HEK293T (cell line): ENCODE results near the gene PRKAG2.

Experiments used
- ARNT ChIP-seq: fragments of 450-650 bp; IDR thresholded peaks from 2 replicates; pipeline ENCODE4 v1.6.1; 2017; ENCODE audit warnings: mild to moderate bottlenecking
- ELF4 ChIP-seq: fragments of 450-650 bp; IDR thresholded peaks from 2 replicates; pipeline ENCODE4 v1.6.1; 2017; ENCODE audit warnings: antibody characterized with exemption
- FOXA1 ChIP-seq: fragments of 450-650 bp; IDR thresholded peaks from 2 replicates; pipeline ENCODE4 v1.6.1; 2016; ENCODE audit warnings: mild to moderate bottlenecking
- FOXM1 ChIP-seq: fragments of 450-650 bp; IDR thresholded peaks from 2 replicates; pipeline ENCODE4 v1.6.1; 2017; ENCODE audit warnings: mild to moderate bottlenecking, borderline replicate concordance
- HDGF ChIP-seq: fragments of 450-650 bp; IDR thresholded peaks from 2 replicates; pipeline ENCODE4 v1.6.1; 2017; ENCODE audit warnings: antibody characterized with exemption, borderline replicate concordance
- L3MBTL2 ChIP-seq: fragments of 450-650 bp; conservative IDR thresholded peaks from 2 replicates; pipeline ENCODE4 v1.6.1; 2016; ENCODE audit warnings: mild to moderate bottlenecking
- NFRKB ChIP-seq: fragments of 450-650 bp; IDR thresholded peaks from 2 replicates; pipeline ENCODE4 v1.6.1; 2016; ENCODE audit warnings: mild to moderate bottlenecking, moderate library complexity
- SP1 ChIP-seq: fragments of 450-650 bp; IDR thresholded peaks from 2 replicates; pipeline ENCODE4 v1.6.1; 2017
- TARDBP ChIP-seq: fragments of 450-650 bp; IDR thresholded peaks from 2 replicates; pipeline ENCODE4 v1.6.1; 2016
- ZNF384 ChIP-seq: fragments of 450-650 bp; IDR thresholded peaks from 2 replicates; pipeline ENCODE4 v1.6.1; 2016

DNA sequence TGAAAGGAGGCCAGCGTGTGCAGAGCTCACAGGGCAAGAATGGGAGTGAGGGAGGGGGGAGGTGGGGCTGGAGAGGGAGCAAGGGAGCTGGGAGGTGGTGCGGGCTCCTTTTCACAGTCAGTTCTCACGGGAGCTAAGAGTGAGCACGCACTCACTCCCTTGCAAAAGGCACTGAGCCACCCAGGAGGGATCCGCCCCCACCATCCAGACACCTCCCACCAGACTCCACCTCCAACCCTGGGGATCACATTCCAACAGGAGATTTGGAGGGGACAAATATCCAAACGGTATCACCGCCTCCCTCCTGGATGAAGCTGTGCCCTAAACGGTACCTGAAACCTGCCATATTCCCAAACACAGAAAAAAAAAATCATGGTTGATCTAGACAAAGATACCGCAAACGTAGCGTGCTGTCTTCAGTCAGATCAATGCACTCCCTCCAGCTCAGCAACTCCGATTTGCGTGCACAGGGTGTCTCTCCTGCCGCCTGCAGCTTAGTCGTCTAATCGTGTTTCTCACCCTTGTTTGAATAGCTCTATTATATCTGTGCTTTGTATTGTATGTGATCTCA is 20.3 kb upstream of the PRKAG2 start:
- TF ChIP-seq L3MBTL2 (no peak), FOXM1 (no peak), HDGF (no peak), SP1 (no peak), TARDBP (no peak), NFRKB (no peak), ELF4 (no peak), ARNT (no peak), FOXA1 (no peak), ZNF384 (no peak)
